Epithelial cell of esophagus (primary cell): ENCODE results near the gene CLEC11A.

Experiments used
- DNase-seq: peaks from one replicate; pipeline ENCODE4 v3.0.0; 2010; ENCODE audit warnings: low read depth
- H3K4me3 ChIP-seq: 2 replicates; pipeline ENCODE4 v1.5.1; 2011; ENCODE audit warnings: mild to moderate bottlenecking, low read length, control low read depth
- TF ChIP-seq, protein P1 (sequence below): IDR thresholded peaks from 2 replicates; pipeline ENCODE4 v1.5.1; 2011; ENCODE audit warnings: low read depth, mild to moderate bottlenecking, low read length, control low read depth, inconsistent platforms; ENCODE audit not compliant: insufficient read depth; ENCODE audit errors: missing control alignments

The CLEC11A gene

DNA sequence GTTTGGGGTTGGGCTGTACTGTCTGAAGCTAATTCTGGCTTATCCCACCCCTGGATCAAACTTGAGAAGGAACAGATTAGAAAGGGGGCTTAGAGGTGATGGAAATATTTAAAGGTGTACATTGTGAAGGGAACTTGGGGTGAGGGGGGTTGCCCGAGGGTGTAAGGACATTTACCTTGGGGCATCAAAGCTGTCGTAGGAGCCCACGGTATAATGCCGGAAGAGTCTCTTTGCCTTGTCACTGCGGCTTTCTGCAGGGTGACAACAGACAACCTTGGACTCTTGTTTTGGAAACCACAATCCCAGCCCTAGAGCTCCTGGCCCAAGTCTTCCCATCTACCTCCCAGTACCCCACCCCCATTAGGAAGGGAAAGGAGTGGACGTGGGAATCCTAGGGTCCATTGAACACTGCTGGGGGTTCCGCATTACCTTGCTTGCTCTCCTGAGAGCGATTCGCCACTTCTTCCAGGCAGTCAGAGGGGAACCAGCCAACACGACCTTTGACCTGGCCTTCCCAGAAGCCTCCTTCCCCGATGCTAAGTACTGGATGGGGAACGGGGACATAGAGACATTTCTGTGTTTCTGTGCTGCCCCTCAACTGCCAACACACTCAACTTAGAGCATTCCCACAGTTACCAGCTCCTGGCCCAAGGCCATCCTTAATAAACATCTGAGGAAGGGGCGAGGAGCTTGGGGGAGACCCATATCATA lies 25.6 kb upstream of the CLEC11A start:
- TF ChIP-seq, protein P1, sequence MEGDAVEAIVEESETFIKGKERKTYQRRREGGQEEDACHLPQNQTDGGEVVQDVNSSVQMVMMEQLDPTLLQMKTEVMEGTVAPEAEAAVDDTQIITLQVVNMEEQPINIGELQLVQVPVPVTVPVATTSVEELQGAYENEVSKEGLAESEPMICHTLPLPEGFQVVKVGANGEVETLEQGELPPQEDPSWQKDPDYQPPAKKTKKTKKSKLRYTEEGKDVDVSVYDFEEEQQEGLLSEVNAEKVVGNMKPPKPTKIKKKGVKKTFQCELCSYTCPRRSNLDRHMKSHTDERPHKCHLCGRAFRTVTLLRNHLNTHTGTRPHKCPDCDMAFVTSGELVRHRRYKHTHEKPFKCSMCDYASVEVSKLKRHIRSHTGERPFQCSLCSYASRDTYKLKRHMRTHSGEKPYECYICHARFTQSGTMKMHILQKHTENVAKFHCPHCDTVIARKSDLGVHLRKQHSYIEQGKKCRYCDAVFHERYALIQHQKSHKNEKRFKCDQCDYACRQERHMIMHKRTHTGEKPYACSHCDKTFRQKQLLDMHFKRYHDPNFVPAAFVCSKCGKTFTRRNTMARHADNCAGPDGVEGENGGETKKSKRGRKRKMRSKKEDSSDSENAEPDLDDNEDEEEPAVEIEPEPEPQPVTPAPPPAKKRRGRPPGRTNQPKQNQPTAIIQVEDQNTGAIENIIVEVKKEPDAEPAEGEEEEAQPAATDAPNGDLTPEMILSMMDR = no peak
- no peak for DNase-seq
- no peak overlapping the region for H3K4me3 ChIP-seq

GRCh38 chr19:50701367-50701985 lies 21.7 kb upstream of the CLEC11A start:
- TF ChIP-seq, protein P1 = no peak
- no peak overlapping the region for H3K4me3 ChIP-seq
- DNase-seq = no peak

GRCh38 chr19:50702158-50702870 lies 20.9 kb upstream of the CLEC11A start:
- TF ChIP-seq, protein P1 = no peak
- no peak for DNase-seq
- no peak overlapping the region for H3K4me3 ChIP-seq

DNA sequence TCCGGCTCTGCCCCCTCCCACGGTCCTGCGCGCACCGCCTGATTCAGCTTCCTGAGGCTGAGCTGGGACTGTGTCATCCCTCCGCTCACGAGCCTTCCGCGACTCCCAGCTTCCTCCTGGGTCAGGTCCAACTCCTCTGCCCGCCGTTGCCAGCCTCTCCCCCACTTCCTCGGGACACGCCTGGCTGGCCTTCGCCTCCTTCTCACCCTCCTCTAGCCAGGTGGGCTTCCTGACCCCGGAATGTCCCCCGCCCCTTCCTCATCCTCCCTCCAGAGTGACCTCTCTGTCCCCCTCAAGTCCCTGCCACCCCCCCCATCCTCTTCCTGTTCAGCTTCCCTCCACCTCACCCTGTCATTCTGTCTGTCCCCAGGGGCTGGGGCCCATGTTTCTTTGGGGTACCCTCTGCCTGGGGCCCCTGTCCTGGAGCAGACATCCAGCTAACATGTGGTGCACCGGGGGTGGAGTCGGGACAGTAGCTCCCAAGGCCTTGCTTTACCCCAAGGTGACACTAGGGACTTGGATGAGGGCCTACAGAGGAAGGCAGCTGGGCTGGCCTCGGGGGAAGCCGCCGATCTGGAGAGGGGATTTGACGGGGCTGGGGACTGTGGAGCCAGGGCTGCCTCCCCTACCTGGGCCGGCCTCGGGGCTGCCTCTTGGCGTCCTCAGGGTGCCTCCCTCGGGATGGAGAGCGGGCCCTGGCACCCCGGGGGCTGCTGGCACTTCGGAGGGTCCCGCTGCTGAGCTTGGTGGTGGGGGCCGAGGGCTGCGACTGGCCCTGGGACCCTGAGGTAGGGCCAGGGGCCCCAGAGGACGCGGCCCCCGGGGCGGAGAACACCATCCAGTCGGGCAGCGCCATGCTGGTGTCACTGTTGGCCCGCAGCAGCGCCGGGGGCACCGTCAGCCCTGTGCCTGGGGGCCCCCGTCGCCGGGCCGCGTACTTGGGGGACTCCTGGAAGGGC lies 20.0 kb upstream of the CLEC11A start:
- no peak for DNase-seq
- TF ChIP-seq, protein P1 = no peak
- no peak overlapping the region for H3K4me3 ChIP-seq

- TF ChIP-seq, protein P1 = no peak
- no peak overlapping the region for H3K4me3 ChIP-seq
- DNase-seq = no peak
Observed at GRCh38 chr19:50703915-50704796, 19.0 kb upstream of the CLEC11A start.

- TF ChIP-seq, protein P1 = peak; percentile 46
- peak; percentile 34 for DNase-seq
- no peak overlapping the region for H3K4me3 ChIP-seq
Observed at GRCh38 chr19:50705422-50706019, 17.6 kb upstream of the CLEC11A start.
